Type B pancreatic cell (in vitro differentiated cells): Measurements from ENCODE around the gene MDFIC. TPM values are rescaled to one million over a fixed set of nuclear protein-coding genes. Genes with fewer than 3 reads are reported as not detected.

Experiments used
- DNase-seq: peaks from one replicate; pipeline ENCODE4 v3.0.0; 2021; ENCODE audit warnings: mixed read lengths; ENCODE audit not compliant: unreplicated experiment; ENCODE audit errors: extremely low spot score
- H3K27ac Mint-ChIP-seq: 2 replicates; pipeline ENCODE4 v1.8.0; 2021; ENCODE audit warnings: mild to moderate bottlenecking, mixed read lengths
- H3K27me3 Mint-ChIP-seq: 2 replicates; pipeline ENCODE4 v1.8.0; 2021; ENCODE audit warnings: mixed read lengths
- H3K36me3 Mint-ChIP-seq: 2 replicates; pipeline ENCODE4 v1.8.0; 2021; ENCODE audit warnings: mixed read lengths
- H3K4me1 Mint-ChIP-seq: one replicate; pipeline ENCODE4 v1.8.0; 2021; ENCODE audit warnings: mixed read lengths; ENCODE audit not compliant: unreplicated experiment
- H3K4me3 Mint-ChIP-seq: 2 replicates; pipeline ENCODE4 v1.8.0; 2021; ENCODE audit warnings: mild to moderate bottlenecking, mixed read lengths
- H3K9me3 Mint-ChIP-seq: 2 replicates; pipeline ENCODE4 v1.8.0; 2021; ENCODE audit warnings: mixed read lengths
- CTCF ChIP-seq: fragments of 200-600 bp; sonication (generic); conservative IDR thresholded peaks from 2 replicates; pipeline ENCODE4 v1.5.0; 2021; ENCODE audit warnings: antibody characterized with exemption, mild to moderate bottlenecking
- total RNA-seq: library from RNA; stranded (reverse); gene quantifications from 2 replicates; pipeline ENCODE4 v1.2.1, GENCODE V29; 2021; ENCODE audit warnings: low replicate concordance

Gene MDFIC
- total RNA-seq, 1 donor from 2014 or later = 20.2 TPM

GRCh38 chr7:114931656-114932011 lies 9.7 kb downstream of the MDFIC start:
- no peak overlapping the region for H3K4me3 Mint-ChIP-seq
- no peaks in the 10 kb centered on the region for H3K27me3 Mint-ChIP-seq
- no peaks in the 10 kb centered on the region for H3K9me3 Mint-ChIP-seq
- peaks cover 5% of the 10 kb centered on the region for H3K4me1 Mint-ChIP-seq
- no peak overlapping the region for H3K27ac Mint-ChIP-seq
- no peak for DNase-seq
- H3K36me3 Mint-ChIP-seq = peaks cover 4% of the 10 kb centered on the region
- no peak for TF ChIP-seq CTCF

- Mint-ChIP-seq H3K4me1 (peaks cover 5% of the 10 kb centered on the region), H3K27me3 (no peaks in the 10 kb centered on the region)
Observed at GRCh38 chr7:114932991-114933390, 11.1 kb downstream of the MDFIC start.

GRCh38 chr7:114933658-114934057 lies 11.8 kb downstream of the MDFIC start:
- Mint-ChIP-seq H3K36me3 (peaks cover 4% of the 10 kb centered on the region), H3K9me3 (no peaks in the 10 kb centered on the region), H3K27ac (no peak overlapping the region)

More at GRCh38 chr7:114932991-114933390, 11.1 kb downstream of the MDFIC start:
- no peak overlapping the region for H3K27ac Mint-ChIP-seq
- peaks cover 4% of the 10 kb centered on the region for H3K36me3 Mint-ChIP-seq
- H3K9me3 Mint-ChIP-seq = no peaks in the 10 kb centered on the region
- no peak for DNase-seq
- no peak for TF ChIP-seq CTCF
- H3K4me3 Mint-ChIP-seq = no peak overlapping the region

GRCh38 chr7:114934086-114934485 lies 12.2 kb downstream of the MDFIC start:
- Mint-ChIP-seq H3K27me3 (no peaks in the 10 kb centered on the region), H3K27ac (no peak overlapping the region), H3K9me3 (no peaks in the 10 kb centered on the region), H3K36me3 (peaks cover 4% of the 10 kb centered on the region), H3K4me3 (no peak overlapping the region), H3K4me1 (peaks cover 5% of the 10 kb centered on the region)
- DNase-seq = no peak
- TF ChIP-seq CTCF = no peak

More at GRCh38 chr7:114933658-114934057, 11.8 kb downstream of the MDFIC start:
- H3K4me3 Mint-ChIP-seq = no peak overlapping the region
- peaks cover 5% of the 10 kb centered on the region for H3K4me1 Mint-ChIP-seq
- no peaks in the 10 kb centered on the region for H3K27me3 Mint-ChIP-seq
- TF ChIP-seq CTCF = no peak
- DNase-seq = no peak

- no peaks in the 10 kb centered on the region for H3K9me3 Mint-ChIP-seq
- no peak for DNase-seq
- no peaks in the 10 kb centered on the region for H3K27me3 Mint-ChIP-seq
- H3K4me1 Mint-ChIP-seq = peaks cover 5% of the 10 kb centered on the region
- no peak overlapping the region for H3K4me3 Mint-ChIP-seq
- no peak for TF ChIP-seq CTCF
- no peak overlapping the region for H3K27ac Mint-ChIP-seq
- peaks cover 4% of the 10 kb centered on the region for H3K36me3 Mint-ChIP-seq
Observed at GRCh38 chr7:114934713-114935112, 12.8 kb downstream of the MDFIC start.

GRCh38 chr7:114936471-114936870 lies 14.6 kb downstream of the MDFIC start:
- H3K9me3 Mint-ChIP-seq = no peaks in the 10 kb centered on the region
- peaks cover 4% of the 10 kb centered on the region for H3K36me3 Mint-ChIP-seq
- no peak for TF ChIP-seq CTCF
- no peak overlapping the region for H3K4me3 Mint-ChIP-seq
- DNase-seq = no peak
- no peak overlapping the region for H3K27ac Mint-ChIP-seq
- no peaks in the 10 kb centered on the region for H3K27me3 Mint-ChIP-seq
- no peaks in the 10 kb centered on the region for H3K4me1 Mint-ChIP-seq
